ENCODE data around the gene SLC2A9.

SLC2A9 gene

DNA sequence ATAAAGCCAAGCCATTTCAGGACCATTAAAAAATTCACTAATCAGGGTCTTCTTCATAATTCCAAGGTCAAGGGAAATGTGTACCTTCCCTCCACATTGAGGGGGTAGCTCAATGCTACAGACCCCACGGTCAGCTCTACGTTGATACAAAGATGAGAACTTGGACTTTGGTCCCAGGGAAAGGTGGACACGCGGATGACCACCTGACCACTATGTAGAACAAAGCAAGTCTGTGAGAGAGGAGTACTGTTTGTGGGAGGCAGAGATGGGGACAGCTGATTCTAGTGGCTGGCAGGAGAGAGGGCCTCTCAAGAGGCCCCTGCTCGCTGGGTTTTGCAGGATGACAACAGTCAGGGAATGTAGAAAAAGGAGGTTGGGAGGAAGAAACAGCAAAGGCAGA is 58.0 kb downstream of the SLC2A9 start:
- Histone ChIP-seq H3K27ac (ENCODE audit: low read depth, low read length) (no peak overlapping the region), H3K36me3 (ENCODE audit: low read length) (no peaks in the 10 kb centered on the region), H3F3A (ENCODE audit: insufficient read depth) (no peaks in the 10 kb centered on the region), H2AFZ (ENCODE audit: low read depth, low read length, severe bottlenecking) (no peak overlapping the region), H3K4me3 (ENCODE audit: insufficient read depth, low read length, poor library complexity, severe bottlenecking) (no peak overlapping the region), H3K27me3 (ENCODE audit: low read length) (no peaks in the 10 kb centered on the region), H4K20me1 (ENCODE audit: low read depth, low read length) (no peaks in the 10 kb centered on the region), H3K9me3 (ENCODE audit: insufficient read depth, low read length) (no peaks in the 10 kb centered on the region), H3K4me2 (ENCODE audit: low read depth, low read length, poor library complexity, severe bottlenecking) (no peak overlapping the region), H3K9me2 (replicated peaks; ENCODE audit: insufficient read depth, low read length) (no peaks in the 10 kb centered on the region), H3K9ac (ENCODE audit: low read length) (no peak overlapping the region), H3K79me2 (ENCODE audit: insufficient read depth, low read length) (no peaks in the 10 kb centered on the region)
- TF ChIP-seq EZH2phosphoT487 (conservative IDR thresholded peaks at IDR 0.05; ENCODE audit: low read length): no peak
- TF ChIP-seq, protein P1, sequence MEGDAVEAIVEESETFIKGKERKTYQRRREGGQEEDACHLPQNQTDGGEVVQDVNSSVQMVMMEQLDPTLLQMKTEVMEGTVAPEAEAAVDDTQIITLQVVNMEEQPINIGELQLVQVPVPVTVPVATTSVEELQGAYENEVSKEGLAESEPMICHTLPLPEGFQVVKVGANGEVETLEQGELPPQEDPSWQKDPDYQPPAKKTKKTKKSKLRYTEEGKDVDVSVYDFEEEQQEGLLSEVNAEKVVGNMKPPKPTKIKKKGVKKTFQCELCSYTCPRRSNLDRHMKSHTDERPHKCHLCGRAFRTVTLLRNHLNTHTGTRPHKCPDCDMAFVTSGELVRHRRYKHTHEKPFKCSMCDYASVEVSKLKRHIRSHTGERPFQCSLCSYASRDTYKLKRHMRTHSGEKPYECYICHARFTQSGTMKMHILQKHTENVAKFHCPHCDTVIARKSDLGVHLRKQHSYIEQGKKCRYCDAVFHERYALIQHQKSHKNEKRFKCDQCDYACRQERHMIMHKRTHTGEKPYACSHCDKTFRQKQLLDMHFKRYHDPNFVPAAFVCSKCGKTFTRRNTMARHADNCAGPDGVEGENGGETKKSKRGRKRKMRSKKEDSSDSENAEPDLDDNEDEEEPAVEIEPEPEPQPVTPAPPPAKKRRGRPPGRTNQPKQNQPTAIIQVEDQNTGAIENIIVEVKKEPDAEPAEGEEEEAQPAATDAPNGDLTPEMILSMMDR (IDR thresholded peaks at IDR 0.05; ENCODE audit: insufficient read depth, low read length, poor library complexity, severe bottlenecking): no peak

GRCh38 chr4:9962611-9963314 is 58.5 kb downstream of the SLC2A9 start:
- Histone ChIP-seq H3K27me3 (ENCODE audit: low read length) (no peaks in the 10 kb centered on the region), H3K79me2 (ENCODE audit: insufficient read depth, low read length) (no peaks in the 10 kb centered on the region), H3K27ac (ENCODE audit: low read depth, low read length) (no peak overlapping the region), H3K9me3 (ENCODE audit: insufficient read depth, low read length) (no peaks in the 10 kb centered on the region), H3K4me2 (ENCODE audit: low read depth, low read length, poor library complexity, severe bottlenecking) (no peak overlapping the region), H3K4me3 (ENCODE audit: insufficient read depth, low read length, poor library complexity, severe bottlenecking) (no peak overlapping the region), H3F3A (ENCODE audit: insufficient read depth) (no peaks in the 10 kb centered on the region), H3K9ac (ENCODE audit: low read length) (no peak overlapping the region), H4K20me1 (ENCODE audit: low read depth, low read length) (no peaks in the 10 kb centered on the region), H2AFZ (ENCODE audit: low read depth, low read length, severe bottlenecking) (no peak overlapping the region), H3K9me2 (replicated peaks; ENCODE audit: insufficient read depth, low read length) (no peaks in the 10 kb centered on the region), H3K36me3 (ENCODE audit: low read length) (no peaks in the 10 kb centered on the region)
- no peak for TF ChIP-seq EZH2phosphoT487 (conservative IDR thresholded peaks at IDR 0.05; ENCODE audit: low read length)
- TF ChIP-seq, protein P1 (IDR thresholded peaks at IDR 0.05; ENCODE audit: insufficient read depth, low read length, poor library complexity, severe bottlenecking): no peak

DNA sequence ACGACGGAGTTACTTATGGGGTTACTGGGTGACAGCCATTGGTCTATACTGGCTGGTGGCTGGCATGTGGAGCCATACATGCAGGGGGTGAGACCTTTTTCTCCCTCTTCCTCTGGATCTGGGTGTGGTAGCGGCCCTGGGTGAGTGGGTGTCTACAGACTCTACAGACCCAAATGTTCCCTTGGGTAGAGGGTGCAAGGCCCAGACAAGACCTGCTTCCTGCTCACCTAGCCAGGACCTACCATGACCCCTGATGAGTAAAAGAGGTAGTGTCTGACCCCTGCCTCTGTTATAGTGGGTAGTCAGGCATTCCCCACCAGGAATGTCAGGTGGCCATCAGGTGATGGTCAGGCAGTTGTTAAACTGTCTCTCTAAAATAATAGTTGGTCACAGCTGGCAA is 66.8 kb downstream of the SLC2A9 start:
- no peaks in the 10 kb centered on the region for H3K36me3 ChIP-seq (ENCODE audit: low read length)
- H3K4me2 ChIP-seq (ENCODE audit: low read depth, low read length, poor library complexity, severe bottlenecking): no peak overlapping the region
- H3K27me3 ChIP-seq (ENCODE audit: low read length): no peaks in the 10 kb centered on the region
- TF ChIP-seq, protein P1 (IDR thresholded peaks at IDR 0.05; ENCODE audit: insufficient read depth, low read length, poor library complexity, severe bottlenecking): no peak
- TF ChIP-seq EZH2phosphoT487 (conservative IDR thresholded peaks at IDR 0.05; ENCODE audit: low read length): no peak
- no peaks in the 10 kb centered on the region for H3F3A ChIP-seq (ENCODE audit: insufficient read depth)
- H3K9ac ChIP-seq (ENCODE audit: low read length): no peak overlapping the region
- H3K4me3 ChIP-seq (ENCODE audit: insufficient read depth, low read length, poor library complexity, severe bottlenecking): no peak overlapping the region
- no peaks in the 10 kb centered on the region for H3K9me3 ChIP-seq (ENCODE audit: insufficient read depth, low read length)
- H4K20me1 ChIP-seq (ENCODE audit: low read depth, low read length): no peaks in the 10 kb centered on the region
- H2AFZ ChIP-seq (ENCODE audit: low read depth, low read length, severe bottlenecking): no peak overlapping the region
- H3K9me2 ChIP-seq (replicated peaks; ENCODE audit: insufficient read depth, low read length): no peaks in the 10 kb centered on the region
- H3K79me2 ChIP-seq (ENCODE audit: insufficient read depth, low read length): no peaks in the 10 kb centered on the region
- H3K27ac ChIP-seq (ENCODE audit: low read depth, low read length): no peak overlapping the region

Data from SU-DHL-6 (cell line).